Epithelial cell of proximal tubule (primary cell): ENCODE measurements around the gene BABAM2. TPM values are rescaled to one million over a fixed set of nuclear protein-coding genes. Genes with fewer than 3 reads are reported as not detected.

Experiments
- DNase-seq: peaks from one replicate; pipeline ENCODE4 v3.0.0-alpha.2; 2011; ENCODE audit warnings: low read depth
- H3K4me3 ChIP-seq: 2 replicates; pipeline ENCODE4 v1.5.1; 2011; ENCODE audit warnings: low read depth, mild to moderate bottlenecking, low read length
- total RNA-seq: library from RNA; depleted of rRNA; stranded (reverse); fragments of >200 nt; gene quantifications from 2 replicates; pipeline ENCODE4 v1.2.3, GENCODE V29; 2015
- TF ChIP-seq, protein P1 (sequence below): conservative IDR thresholded peaks from 2 replicates; pipeline ENCODE4 v1.5.1; 2012; ENCODE audit warnings: low read depth, mild to moderate bottlenecking, low read length

BABAM2 gene
- total RNA-seq, 1 donor from 2014 or later, result 23.6 TPM

DNA sequence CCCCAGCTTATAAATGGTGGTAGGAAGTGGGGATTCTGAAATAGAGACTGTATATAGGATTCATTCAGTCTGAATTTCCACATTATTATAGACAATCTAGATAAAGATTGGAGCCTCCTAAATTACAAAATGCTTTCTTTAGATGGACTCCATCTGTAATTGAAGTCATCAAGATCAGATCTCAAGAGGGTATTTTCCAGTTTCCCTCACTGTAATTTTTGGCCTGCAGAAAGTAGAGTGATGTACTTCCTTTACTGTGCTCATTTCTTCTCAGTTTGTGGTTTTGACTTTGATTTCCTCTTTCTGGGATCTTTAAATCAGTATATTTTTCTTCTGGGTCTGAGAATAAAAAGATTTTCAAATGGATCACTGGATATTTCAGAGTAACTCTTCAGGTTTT, 7.2 kb downstream of the BABAM2 start:
- no peak overlapping the region for H3K4me3 ChIP-seq
- DNase-seq, result no peak
- TF ChIP-seq, protein P1, sequence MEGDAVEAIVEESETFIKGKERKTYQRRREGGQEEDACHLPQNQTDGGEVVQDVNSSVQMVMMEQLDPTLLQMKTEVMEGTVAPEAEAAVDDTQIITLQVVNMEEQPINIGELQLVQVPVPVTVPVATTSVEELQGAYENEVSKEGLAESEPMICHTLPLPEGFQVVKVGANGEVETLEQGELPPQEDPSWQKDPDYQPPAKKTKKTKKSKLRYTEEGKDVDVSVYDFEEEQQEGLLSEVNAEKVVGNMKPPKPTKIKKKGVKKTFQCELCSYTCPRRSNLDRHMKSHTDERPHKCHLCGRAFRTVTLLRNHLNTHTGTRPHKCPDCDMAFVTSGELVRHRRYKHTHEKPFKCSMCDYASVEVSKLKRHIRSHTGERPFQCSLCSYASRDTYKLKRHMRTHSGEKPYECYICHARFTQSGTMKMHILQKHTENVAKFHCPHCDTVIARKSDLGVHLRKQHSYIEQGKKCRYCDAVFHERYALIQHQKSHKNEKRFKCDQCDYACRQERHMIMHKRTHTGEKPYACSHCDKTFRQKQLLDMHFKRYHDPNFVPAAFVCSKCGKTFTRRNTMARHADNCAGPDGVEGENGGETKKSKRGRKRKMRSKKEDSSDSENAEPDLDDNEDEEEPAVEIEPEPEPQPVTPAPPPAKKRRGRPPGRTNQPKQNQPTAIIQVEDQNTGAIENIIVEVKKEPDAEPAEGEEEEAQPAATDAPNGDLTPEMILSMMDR, result no peak

DNA sequence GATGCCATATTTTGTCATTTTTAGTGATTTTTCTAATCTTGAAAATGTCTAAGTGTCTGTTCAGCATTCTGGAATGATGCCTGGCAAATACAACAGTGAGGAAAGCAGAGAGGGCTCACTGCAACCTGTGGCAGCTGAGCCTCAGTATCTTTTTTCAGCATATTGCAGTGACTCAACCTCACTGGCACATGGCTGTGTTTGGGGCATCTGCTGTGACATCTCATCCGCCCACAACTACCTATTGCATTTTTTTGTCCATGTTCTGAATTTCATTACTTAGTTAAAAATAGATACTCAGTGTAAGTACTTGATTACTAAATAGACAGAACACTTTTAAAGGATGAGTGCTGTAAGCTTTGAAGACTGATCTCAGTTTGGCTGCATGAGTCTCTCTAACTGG, 10.7 kb downstream of the BABAM2 start:
- DNase-seq, result no peak

DNA sequence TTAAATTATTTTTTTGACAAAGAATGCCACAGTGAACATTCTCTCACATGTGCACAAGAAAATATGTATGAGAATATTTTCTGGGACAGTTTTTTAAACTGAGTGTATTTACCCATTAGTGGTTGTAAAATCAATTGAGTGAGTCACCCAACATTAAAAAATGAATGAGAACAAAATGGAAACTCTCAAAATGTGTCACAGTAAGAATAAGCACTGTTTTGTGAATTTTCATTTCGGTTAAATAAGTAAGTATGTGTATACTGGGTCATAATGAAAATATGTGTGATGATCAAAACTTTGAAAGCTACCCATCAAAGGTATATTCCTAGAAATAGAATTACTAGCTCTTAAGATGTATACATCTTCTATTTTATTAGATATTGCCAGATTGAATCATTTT, 11.6 kb downstream of the BABAM2 start:
- TF ChIP-seq, protein P1, result no peak
- H3K4me3 ChIP-seq, result no peak overlapping the region
- DNase-seq, result no peak

More for the DNA sequence above, 10.7 kb downstream of the BABAM2 start:
- TF ChIP-seq, protein P1, result no peak
- no peak overlapping the region for H3K4me3 ChIP-seq

DNA sequence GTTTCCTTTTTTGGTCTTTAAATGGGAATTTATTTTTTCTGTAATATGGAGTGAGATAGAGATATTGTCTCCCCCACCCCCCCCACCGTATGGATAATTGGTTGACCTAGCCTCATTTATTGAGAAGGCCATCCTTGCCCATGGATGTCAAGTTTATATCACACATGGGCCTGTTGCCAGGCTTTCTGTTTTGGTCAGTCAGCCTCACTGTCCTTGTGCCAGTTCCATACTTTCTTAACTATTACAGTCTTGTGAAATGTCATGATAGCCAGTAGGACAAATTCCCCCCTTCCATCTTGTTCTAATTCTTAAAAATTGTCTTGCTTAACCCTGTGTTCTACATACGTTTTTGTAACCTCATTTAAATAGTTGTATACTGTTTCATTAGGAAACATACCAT, 12.5 kb downstream of the BABAM2 start:
- DNase-seq, result no peak
- H3K4me3 ChIP-seq, result no peak overlapping the region
- TF ChIP-seq, protein P1, result no peak

DNA sequence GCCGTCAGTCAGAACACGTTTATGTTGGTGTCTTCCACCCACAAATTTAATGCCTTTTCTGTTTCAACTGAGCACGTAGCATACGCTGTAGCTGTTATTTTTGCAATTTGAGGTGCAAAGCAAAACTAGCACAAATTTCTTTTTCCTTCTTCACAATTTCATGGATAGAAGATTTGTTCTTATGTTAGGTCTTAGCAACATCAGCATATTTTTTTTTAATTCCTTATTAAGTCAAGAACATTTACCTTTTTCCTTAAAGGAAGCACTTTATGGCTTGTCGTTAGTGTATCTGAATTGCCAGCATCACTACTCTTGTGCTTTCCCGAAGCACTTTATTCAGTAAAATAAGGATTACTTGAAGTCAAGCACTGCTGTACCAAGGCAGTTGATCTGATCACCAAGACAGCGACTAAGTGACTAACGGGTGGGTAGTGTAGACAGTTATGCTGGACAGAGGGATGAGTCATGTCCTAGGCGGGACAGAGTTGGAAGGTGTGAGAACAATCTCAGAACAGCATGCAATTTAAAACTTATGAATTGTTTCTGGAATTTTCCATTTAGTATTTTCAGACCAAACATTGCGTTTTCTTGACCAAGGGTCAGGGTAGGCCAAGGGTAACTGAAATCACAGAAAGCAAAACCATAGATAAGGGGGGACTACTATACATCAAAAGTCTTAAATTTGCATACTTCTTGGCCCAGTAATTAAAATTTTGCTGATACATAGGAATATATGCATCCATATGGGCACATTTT, 13.3 kb downstream of the BABAM2 start:
- H3K4me3 ChIP-seq, result no peak overlapping the region
- TF ChIP-seq, protein P1, result no peak
- DNase-seq, result no peak

DNA sequence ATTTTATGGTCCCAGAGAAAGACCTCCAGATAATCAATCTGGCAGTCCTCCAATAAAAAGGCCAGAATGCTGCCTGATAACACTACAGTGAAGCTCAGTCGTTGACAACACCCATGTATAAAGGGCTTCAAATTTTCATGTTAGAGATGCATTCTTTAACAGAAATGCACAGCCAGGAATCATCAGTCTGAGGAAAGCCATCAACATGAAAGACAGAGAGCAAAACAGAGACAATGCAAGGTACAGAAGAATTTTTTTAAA, 13.8 kb downstream of the BABAM2 start:
- no peak overlapping the region for H3K4me3 ChIP-seq
- no peak for DNase-seq
- TF ChIP-seq, protein P1, result no peak

DNA sequence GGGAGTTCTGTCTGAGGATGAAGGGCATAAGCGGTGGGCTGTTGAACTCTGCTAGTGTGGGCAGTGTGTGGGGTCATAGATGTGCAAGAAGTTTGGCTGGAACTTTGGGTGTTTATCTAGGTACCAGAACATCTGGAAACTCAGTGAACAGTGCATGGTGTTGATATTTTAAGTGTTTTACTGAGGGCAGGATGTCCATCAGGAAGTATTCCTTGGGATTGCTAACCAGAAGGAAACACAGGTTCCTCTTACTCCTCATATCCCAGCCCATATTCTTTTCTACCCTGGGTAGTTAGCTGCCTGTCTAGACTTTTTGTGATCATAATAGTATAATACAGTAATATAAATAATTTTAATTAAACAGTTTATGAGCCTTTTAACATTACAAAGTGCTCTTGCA, 15.5 kb downstream of the BABAM2 start:
- TF ChIP-seq, protein P1, result no peak
- H3K4me3 ChIP-seq, result no peak overlapping the region
- DNase-seq, result no peak
